Stimulated activated CD4-positive, alpha-beta T cell treated with anti-CD3 and anti-CD28 coated beads, Interleukin-1b, Interleukin-23, amount 100 ng/mL, for 48 hours (primary cell): ENCODE measurements around the gene WAS.

Experiments
- DNase-seq: peaks from one replicate; pipeline ENCODE4 v3.0.0-alpha.2; 2020

The WAS gene

GRCh38 chrX:48713847-48714246 lies 30.2 kb downstream of the WAS start:
- DNase-seq = no peak

GRCh38 chrX:48714573-48714972 lies 31.0 kb downstream of the WAS start:
- DNase-seq = no peak

GRCh38 chrX:48715072-48715471 lies 31.5 kb downstream of the WAS start:
- no peak for DNase-seq

GRCh38 chrX:48715876-48716502 lies 32.4 kb downstream of the WAS start:
- no peak for DNase-seq

- DNase-seq = no peak
These were observed 36.4 kb downstream of the WAS start for GRCh38 chrX:48719958-48720357.

GRCh38 chrX:48720577-48721250 lies 37.1 kb downstream of the WAS start:
- DNase-seq = no peak

- no peak for DNase-seq
These were observed 38.3 kb downstream of the WAS start for GRCh38 chrX:48721916-48722315.

- no peak for DNase-seq
These were observed 43.0 kb downstream of the WAS start for GRCh38 chrX:48726596-48726995.

- no peak for DNase-seq
These were observed 45.1 kb downstream of the WAS start for GRCh38 chrX:48728653-48729052.

- no peak for DNase-seq
These were observed 52.7 kb downstream of the WAS start for GRCh38 chrX:48736303-48736702.

GRCh38 chrX:48736878-48737212 lies 53.2 kb downstream of the WAS start:
- DNase-seq = no peak

- peak; percentile 91 for DNase-seq
These were observed 53.8 kb downstream of the WAS start for GRCh38 chrX:48737213-48737938.

- no peak for DNase-seq
These were observed 54.3 kb downstream of the WAS start for GRCh38 chrX:48737940-48738339.
